Measurements from ENCODE around the gene SERTAD1.
"Not testable (repeated sequence)": the region's sequence is repeated elsewhere in the genome, so short reads cannot be mapped to it uniquely, and the experiment has no call there.

The SERTAD1 gene

DNA sequence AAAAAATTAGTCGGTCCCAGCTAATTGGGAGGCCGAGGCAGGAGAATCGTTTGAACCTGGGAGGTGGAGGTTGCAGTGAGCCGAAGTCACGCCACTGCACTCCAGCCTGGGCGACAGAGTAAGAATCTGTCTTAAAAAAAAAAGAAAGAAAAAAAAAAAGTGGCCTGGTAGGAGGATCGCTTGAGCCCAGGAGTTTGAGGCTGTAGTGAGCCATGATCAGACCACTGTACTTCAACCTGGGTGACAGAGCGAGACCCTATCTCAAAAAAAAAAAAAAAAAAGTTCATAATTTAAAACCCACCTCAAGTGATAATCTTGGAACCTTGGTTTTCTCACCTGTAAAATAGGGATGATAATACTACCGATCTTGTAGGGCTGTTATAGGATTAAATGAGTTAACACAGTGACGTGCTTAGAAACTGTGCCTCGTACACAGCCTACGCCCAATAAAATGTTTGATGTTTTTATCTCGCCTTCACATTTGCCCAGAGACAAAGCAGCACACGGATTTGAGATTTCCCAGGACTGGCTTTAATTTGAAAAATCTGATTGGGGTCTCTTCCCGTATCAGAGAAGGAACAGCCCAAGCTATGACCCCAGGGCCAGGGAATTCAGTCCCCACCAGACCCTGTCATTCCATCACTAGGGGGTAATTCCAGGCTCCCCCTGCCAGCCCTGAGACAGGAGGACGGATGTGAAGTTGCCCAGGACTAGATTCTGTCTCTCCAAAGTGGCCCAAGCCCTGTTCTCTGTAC, 3.6 kb downstream of the SERTAD1 start:
- no peak for DNase-seq

DNA sequence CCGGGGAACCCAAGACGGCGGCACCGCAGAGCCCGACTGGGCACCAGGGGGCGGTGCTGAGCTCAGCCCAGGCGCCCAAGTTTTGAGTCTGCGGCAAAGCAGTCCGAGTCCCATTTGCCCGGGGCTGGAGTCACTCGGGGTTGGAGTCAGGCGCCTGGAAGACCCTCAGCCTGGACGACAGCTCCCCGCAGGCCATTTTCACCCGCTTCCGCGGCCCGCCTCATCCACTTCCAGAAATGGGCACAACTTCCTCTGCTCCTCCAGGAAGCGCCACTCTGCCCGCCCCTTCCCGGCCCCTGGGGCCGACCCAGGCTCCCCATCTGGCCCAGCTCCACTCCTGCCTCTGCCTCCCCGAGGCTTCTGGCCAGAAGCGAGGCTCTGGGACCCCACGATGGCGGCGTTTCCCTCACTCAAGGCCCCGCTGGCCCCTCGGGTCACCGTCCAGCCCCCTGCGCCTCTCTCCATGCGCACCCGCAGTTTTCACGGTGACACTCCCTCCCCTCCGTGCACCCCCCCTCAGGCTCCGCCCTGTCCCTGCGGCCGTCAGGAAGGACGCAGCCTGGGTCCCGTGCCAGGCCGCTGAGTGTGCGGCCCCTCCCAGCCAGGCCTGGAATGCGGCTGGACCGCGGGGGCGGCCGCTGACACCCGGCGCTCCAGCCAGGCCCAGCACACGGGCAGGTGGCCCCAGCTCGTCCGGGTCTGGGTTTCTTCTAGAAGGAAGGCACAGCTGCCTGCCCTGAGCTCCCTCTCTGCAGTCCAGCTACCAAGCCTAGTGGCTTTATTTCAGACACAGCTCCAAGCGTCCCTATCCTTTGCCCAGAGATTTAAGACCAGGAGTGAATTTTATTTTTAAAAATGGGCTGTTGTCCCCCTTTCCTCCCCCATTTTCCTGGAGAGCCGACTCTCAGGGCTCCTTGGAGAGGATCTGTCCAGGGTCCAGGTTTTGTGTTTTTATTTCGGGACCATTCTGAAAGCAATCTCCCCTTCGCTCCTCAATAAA, 4.7 kb downstream of the SERTAD1 start:
- peak; percentile 61 for DNase-seq

DNA sequence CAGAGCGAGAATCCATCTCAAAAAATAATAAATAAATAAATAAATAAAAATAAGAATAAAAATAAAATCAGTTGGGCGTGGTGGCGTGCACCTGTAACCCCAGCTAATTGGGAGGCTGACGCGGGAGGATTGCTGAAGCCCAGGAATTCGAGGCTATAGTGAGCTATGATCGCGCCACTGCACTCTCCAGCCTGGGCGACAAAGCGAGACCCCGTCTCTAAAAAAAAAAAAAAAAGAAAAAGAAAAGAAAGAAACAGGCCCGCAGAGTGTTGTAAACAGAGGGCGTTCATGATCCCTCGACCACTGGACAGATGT, 5.4 kb downstream of the SERTAD1 start:
- DNase-seq = no peak

DNA sequence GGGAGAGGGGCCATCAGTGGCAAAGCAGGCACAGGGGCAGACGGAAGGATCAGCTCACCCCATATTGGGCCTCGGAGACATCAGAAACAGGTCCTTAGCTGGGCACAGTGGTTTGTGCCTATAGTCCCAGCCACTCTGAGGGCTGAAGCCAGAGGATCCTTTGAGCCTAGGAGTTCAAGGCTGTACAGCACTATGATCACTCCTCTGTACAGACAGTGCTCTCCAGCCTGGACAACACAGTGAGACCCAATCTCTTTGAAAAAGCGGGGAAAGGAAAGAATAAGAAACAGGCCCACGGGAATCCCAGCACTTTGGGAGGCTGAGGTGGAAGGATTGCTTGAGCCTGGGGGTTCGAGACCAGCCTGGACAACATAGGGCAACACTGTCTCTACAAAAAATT, 6.0 kb downstream of the SERTAD1 start:
- DNase-seq = no peak

DNA sequence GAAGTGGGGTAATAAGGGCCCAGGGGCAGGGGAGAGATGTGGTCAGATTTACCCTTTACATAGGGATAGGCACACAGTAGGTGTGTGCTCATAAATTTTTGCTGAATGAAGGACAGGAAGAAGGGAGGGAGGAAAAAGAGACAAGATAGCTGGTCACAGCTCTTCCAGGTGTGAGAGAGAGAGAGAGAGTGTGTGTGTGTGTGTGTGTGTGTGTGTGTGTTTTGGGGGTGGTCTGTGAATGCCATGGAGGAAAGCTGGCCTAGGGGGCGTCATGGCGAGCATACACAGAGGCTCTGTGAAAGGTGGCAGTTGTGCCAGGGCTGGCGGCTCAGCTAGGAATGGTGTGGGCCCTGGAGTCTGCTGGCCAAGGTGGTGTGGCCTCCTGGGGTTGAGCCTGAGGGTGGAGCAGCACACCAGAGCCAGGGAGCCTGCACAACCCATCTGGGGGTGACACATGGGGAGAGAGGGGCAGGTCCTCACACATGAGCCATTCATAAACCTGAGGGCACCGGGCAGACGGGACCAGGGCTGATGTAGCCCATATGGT, 6.7 kb downstream of the SERTAD1 start:
- no peak for DNase-seq

DNA sequence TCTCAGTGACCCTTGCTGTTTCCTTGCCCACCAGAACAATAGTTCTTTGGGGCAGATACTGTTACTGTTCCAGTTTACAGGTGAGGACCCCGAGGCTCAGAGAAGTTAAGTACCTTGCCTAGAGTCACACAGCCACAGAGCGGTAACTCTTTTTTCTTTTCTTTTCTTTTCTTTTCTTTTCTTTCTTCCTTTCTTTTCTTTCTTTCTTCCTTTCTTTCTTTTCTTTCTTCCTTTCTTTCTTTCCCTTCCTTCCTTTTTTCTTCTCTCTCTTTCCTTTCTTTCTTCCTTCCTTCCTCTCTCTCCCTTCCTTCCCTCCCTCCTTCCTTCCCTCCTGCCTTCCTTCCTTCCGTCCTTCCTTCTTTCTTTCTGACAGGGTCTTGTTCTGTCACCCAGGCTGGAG, 7.8 kb downstream of the SERTAD1 start:
- no peak for DNase-seq

DNA sequence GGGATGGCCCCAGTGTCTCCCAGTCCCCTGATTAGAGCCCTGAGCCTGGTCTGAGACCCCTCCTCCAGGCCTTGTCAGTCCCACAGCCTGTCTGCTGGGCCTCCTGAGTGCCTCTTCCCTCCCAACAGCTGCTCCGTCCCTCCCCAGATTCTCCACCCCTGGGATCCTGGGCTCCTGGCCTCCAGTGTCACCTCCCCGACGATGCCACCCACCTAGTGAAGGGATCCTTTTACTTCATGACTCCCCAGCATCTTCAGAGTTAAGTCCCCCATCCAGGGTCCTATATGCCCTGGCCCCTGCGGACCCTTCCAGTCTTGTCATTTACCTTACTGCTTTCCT, 8.2 kb downstream of the SERTAD1 start:
- DNase-seq = no peak

DNA sequence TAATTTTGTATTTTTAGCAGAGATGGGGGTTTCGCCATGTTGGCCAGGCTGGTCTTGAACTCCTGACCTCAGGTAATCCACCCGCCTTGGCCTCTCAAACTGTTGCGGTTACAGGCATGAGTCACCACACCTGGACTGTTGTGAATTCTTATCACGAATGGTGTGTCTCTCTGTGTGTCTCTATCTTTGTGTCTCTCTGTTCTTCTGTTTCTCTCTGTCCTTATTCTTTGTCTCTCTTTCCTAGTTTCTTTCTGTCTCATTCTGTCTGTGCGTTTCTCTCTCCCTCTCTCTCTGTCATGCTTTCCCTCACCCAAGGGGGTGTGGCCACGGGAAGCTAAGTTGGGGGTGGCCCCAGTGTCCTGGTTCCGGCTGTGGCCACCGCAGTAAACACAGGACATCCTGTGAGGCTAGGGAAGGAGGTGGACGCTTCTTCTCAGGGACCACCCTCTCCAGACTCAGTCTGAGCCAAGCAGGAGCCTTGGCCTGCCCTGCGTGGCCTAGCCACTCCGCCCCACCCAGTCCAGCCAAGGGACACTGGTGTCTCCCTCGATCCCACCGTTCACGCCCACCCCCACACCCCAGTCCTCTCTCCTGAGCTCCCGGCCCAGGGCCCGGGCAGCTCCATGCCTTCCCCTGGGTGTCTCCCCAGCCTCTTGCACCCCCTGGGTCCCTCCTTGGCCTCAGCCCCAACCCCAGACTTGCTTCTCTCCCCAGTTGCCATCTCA, 8.7 kb downstream of the SERTAD1 start:
- DNase-seq = no peak

DNA sequence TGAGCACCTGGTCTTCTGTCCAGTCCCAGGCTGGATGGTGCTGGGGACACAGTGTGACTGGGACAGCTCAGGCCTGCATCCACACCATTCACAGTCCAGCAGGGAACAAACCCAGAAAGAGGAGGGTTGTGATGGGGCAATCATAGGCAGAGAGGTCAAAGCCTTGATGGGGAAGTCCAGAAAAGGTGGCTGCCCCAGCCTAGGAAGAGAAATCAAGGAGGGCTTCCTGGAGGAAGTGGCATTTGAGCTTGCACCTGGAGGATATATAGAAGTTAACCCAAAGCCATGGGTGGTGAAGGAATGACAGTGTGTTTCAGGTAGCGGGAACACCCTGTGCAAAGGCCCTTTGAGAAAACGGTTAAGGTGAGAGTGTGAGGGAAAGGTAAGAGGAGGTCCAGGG, 10.0 kb downstream of the SERTAD1 start:
- no peak for DNase-seq

DNA sequence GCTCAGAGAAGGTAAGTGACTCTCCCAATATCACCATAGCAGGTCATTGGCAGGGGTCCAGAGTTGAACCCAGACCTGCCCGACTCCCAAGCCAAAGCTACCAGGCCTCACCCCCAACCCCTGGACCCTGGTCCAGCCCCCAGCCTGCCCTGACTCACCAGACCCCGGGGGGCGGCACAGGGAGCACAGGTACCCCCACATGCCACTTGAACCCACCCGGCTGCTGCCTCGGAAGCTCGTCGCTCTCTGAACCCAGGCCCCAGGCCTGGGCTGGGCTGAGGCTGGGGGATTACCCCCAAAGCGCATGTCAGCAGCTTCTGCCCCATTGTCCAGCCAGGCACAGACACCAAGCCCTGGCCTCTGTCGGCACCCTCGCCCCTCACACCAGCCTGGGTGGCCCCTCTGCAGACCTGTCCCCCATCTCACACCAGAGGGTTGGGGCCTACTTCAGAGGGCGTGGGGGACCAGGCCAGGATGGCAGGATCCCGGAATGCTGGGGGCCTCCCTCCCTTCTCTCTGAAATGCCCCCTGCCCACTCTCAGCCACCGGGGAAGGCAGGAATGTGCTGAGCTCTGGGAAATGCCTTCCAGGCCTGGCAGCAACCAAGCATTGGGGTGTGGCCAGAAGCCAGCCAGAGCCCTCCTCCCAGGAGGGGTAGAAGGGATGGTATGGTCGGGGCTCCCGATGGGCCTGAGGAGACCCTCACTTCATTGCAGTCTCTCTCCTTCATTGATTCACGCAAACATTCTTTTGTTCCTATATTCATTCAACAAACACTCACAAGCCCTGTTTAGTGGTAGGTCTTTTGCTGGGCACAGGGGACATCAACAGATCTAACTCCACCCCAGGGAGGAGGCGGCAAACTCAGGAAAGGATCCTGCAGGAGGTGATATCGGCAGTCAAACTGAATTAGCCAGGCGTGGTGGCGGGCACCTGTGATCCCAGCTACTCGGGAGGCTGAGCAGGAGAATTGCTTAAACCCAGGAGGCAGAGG, 11.0 kb downstream of the SERTAD1 start:
- no peak for DNase-seq

DNA sequence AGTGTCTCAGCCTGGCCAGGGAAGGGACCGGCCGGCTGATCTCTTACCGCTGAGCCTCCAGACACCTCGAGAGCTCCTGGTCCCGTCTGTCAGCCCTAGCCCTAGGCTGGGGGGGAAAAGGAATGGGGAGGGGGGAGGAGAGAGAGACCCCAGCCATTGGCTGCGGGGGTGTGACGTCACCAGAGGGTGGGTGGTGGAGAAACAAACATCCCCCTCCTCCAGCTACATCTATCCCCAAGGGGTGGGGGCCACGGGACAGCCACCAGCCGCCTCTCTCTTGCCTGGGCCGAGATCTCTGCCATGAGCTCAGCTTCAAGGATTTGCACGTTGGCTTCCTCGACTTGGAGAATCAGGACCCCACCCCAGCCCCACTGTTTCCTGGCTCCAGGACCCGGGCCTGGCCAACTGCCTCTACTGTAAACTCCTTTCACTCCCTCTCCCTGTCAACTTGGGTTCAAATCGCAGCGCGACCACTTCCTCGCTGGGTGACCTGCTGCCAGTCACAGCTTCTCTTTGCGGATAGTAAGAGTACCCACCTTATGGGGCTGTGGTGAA, 12.4 kb downstream of the SERTAD1 start, which contains the start of gene PRX:
PRX (minus strand) TSS at position 88 of the 555 bp plus-strand sequence. CDS start 5,446 bp downstream, outside the sequence.
- no peak for DNase-seq

DNA sequence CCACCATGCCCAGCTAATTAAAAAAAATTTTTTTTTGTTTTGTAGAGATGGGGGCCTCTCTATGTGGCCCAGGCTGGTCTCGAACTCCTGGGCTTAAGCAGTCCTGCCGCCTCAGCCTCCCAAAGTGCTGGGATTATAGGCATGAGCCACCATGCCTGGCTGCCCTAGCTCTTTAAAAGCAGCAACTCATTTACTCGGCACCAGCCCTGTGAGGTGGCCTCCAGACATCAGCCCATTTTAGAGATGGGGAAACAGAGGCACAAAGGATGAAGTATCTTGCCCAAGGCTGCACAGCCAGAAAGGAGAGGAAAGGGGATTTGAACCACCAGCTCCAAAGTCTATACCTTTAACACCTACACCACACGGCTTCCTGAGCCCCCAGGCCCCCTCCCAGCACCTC, 12.9 kb downstream of the SERTAD1 start:
- DNase-seq = no peak

DNA sequence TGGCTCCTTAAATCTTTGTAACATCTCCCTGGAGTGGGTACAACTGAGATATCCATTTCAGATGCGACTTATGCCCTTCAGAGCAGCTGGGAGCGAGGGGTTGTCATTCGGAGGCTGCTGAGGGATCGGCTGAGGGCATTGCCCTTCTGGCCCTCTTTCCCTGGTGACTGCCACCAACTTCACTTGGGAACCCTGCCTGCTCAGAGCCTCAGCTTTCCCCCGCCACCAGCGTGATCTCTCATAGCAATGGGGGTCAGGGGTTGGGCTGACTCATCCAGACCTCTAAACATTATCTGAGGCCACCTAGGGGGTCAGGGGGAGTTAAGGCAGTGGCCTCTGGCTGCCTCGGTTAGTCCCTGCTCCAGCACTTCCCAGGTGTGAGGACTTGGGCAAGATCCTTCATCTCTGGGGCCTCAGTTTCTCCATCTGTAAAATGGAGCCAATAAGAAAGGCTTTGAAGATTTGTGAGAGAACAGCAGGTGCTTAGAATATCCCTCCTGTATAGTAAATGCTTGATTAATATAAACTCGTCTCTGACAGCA, 13.8 kb downstream of the SERTAD1 start:
- no peak for DNase-seq

DNA sequence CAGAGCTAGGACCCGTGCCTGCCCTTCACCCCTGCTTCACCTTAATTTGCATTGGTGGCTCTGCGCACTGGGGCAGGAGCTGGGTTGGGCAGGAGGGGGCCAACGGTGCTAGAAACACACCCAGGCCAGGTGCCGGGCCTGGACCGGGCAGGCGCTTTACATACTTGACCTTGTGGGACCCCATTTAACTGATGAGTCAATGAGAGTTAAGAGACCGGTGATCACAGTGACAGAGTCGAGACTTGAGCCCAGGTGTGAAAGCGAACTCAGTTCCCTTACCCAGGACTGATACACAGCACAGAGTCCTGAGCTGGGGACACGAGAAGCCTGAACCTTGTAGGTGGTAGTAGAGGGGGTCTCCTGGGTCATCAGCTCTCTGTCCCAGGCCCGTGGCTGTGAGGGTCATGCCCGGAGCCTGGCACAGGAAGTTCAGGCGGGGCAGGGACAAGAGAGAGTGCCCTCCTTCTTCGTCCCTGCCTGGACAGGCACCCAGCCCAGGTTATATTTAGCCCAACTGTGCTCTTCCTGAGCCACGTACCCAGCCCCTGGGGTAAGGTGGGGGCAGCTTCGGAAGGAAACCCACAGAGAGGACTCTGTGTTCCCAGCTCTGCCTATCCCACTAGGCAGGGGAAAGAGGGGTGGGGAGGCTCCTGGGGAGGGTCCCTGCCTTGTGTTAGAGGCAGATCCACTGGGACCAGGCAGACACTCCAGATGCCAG, 14.5 kb downstream of the SERTAD1 start:
- no peak for DNase-seq

DNA sequence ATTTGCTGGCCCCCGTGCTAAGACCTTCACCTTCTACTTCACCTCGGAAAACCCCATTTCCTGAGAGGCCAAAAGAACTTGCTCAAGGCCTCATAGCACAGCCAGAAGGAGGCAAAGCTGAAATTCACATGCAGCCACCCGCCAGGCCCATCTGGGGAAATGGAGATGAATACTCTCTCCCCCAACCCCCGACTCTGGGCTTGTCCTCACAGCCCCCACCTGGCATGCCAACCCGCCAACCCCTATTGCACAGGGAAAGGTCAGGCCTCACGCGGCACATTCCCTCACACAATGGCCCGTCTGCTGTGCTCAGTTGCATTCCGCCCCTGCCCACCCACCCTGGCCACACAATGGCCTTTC, 15.8 kb downstream of the SERTAD1 start:
- DNase-seq = no peak

DNA sequence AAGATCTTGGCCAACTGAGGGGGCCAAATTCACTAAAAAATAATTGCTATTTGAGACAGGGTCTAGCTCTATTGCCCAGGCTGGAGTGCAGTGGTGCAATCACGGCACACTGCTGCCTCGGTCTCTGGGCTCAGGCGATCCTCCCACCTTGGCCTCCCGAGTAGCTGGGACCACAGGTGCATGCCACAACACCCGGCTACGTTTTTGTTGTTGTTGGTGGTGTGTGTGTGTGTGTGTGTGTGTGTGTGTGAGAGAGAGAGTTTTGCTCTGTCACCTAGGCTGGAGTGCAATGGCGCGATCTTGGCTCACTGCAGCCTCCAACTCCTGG, 17.2 kb downstream of the SERTAD1 start:
- not testable (repeated sequence) for DNase-seq

DNA sequence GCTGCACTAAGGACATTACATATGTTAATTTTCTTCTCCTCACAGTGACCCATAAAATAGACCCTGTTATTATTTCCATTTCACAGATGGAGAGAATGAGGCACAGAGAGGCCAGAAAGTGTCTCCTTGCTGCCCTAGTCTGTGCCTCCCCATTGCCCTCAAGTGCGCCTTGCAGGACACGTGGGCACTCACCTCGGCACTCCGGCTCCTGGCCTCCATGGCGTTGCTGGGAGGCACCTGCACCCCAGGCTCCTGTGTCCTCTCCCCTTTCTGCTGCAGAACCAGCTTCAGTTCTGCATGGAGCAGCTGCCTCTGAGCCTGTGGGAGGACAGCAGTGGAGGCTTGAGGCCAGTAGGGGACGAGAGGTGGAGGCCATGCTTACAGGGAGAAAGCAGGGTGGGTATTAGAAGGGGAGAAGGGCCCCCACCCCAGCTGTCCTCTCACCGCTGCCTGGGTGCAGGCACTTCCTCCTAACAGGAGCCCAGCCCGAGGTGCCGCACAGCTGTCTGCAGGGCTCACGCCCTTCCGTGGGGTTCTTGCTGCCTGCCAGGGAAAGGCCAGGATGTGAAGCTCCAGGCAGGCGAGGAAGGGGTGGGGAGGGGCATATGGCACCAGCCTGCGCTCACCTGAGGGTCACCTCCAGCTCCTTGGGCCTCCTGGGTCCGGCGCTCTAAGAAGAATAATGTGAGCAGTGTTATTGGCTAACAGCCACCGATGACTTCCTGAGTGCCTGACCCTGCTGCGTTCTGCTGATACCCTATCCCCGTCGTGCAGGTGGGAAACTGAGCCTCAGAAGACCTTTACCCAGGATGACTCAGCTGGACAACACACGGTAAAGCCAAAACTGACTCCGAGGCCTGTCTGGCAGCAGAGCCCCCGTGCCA, 17.8 kb downstream of the SERTAD1 start:
- no peak for DNase-seq

DNA sequence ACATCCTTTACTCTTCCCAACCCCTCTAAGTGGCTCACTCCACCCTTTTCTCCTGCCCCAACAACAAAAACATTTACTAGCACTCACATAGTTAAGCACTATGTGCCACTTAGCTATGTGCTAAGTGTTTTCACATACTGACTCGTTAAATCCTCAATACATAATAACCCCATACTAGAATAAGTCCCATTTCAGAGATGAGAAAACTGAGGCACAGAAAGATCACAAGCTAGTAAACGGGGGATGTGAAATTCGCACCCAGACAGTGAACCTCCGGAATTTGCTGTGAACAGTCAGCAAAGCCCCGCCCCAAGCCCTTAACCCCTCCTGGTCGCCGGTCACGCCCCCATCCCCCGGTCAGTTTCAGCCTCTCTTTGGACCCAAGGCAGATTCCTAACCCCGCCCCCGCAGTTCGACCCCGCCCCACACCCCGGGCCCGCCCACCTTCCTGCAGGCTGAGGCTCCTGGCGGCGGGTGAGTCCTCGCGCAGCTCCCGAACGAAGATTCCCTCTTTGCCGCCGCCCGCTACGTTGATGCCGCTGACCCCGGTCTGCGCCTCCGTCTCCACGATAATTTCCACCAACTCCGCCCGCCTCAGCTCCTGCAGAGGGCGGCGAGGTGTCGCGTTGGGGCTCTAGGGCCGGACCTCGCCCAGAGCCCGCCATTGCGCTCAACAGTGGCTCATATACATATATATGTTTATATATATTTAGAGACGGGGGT, 22.4 kb downstream of the SERTAD1 start:
- peak; percentile 61 for DNase-seq

DNA sequence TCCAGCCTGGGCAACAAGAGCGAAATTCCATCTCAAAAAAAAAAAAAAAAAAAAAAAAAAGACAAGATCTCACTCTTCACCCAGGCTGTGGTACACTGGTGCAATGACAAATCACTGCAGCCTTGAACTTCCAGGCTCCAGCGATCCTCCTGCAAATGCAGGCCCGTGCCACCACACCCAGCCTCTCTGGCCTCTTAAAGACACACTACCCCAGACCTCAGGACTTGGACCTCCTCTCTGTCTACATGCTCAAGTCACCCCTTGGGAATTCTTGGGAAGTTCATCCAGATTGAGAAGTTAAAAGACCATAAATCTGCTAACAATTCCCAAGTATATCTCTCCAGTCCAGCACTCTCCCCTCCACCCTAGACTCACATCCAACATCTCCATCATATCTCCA, 25.2 kb downstream of the SERTAD1 start:
- no peak for DNase-seq

Data from effector CD4-positive, alpha-beta T cell (primary cell).